Peyer's patch (tissue), 4 donors: Measurements from ENCODE around the gene STARD10. TPM values are rescaled to one million over a fixed set of nuclear protein-coding genes. Genes with fewer than 3 reads are reported as not detected.

Experiments
- DNase-seq, 3 donors: peaks; one replicate each; pipeline ENCODE4 v3.0.0-alpha.2; 2017 to 2019
- H3K27ac ChIP-seq, 4 donors: fragments of 200-600 bp; sonication (generic); one replicate each; pipeline ENCODE4 v1.5.1; 2016 to 2019
- H3K27me3 ChIP-seq, 2 donors: fragments of 200-600 bp; sonication (generic); one replicate each; pipeline ENCODE4 v1.5.1; 2019
- H3K36me3 ChIP-seq, 3 donors: fragments of 200-600 bp; sonication (generic); one replicate each; pipeline ENCODE4 v1.5.1; 2016 to 2019
- H3K4me1 ChIP-seq, 4 donors: fragments of 200-600 bp; sonication (generic); one replicate each; pipeline ENCODE4 v1.5.1; 2016 to 2019
- H3K4me3 ChIP-seq, 4 donors: fragments of 200-600 bp; sonication (generic); 1 replicate in 3 of 4; 2 replicates in 1 of 4; pipeline ENCODE4 v1.5.1; 2016 to 2019; ENCODE audit warnings: mild to moderate bottlenecking in 1 of 4
- H3K9me3 ChIP-seq, 4 donors: fragments of 200-600 bp; sonication (generic); one replicate each; pipeline ENCODE4 v1.5.1; 2016 to 2019; ENCODE audit warnings: mild to moderate bottlenecking in 1 of 4
- POLR2A ChIP-seq, 2 donors: fragments of 450-650 bp; IDR thresholded peaks; one replicate each; pipeline ENCODE4 v1.5.1; 2017; ENCODE audit warnings: antibody characterized with exemption in 2 of 2, mild to moderate bottlenecking in 2 of 2, moderate library complexity in 2 of 2
- total RNA-seq, 4 donors: library from RNA; depleted of rRNA; stranded (reverse); fragments of >200 nt; gene quantifications; one replicate each; pipeline ENCODE4 v1.1.0, GENCODE V29; 2016
- TF ChIP-seq, protein P1 (sequence below), 6 experiments: fragments of 450-650 bp in 4 of 6; fragments of 200-600 bp in 2 of 6; sonication (generic) in 1 of 6; IDR thresholded peaks; one replicate each; pipeline ENCODE4 v1.5.1; 2017 to 2019; ENCODE audit warnings: antibody characterized with exemption in 6 of 6, mild to moderate bottlenecking in 3 of 6, moderate library complexity in 1 of 6

The STARD10 gene
- total RNA-seq, 4 donors from 2014 or later = 118 to 187 (median 168) TPM

- peak in 1 of 3 donors; percentile 43 for DNase-seq
- Histone ChIP-seq H3K9me3 (no peaks in the 10 kb centered on the region), H3K36me3 (peaks cover 0 to 13% (median 0%) of the 10 kb centered on the region in 3 donors), H3K27ac (no peak overlapping the region), H3K4me1 (peaks cover 3 to 27% (median 16%) of the 10 kb centered on the region in 4 donors), H3K4me3 (no peak overlapping the region), H3K27me3 (no peaks in the 10 kb centered on the region)
- no peak for TF ChIP-seq POLR2A (IDR thresholded peaks at IDR 0.05)
- TF ChIP-seq, protein P1, sequence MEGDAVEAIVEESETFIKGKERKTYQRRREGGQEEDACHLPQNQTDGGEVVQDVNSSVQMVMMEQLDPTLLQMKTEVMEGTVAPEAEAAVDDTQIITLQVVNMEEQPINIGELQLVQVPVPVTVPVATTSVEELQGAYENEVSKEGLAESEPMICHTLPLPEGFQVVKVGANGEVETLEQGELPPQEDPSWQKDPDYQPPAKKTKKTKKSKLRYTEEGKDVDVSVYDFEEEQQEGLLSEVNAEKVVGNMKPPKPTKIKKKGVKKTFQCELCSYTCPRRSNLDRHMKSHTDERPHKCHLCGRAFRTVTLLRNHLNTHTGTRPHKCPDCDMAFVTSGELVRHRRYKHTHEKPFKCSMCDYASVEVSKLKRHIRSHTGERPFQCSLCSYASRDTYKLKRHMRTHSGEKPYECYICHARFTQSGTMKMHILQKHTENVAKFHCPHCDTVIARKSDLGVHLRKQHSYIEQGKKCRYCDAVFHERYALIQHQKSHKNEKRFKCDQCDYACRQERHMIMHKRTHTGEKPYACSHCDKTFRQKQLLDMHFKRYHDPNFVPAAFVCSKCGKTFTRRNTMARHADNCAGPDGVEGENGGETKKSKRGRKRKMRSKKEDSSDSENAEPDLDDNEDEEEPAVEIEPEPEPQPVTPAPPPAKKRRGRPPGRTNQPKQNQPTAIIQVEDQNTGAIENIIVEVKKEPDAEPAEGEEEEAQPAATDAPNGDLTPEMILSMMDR (IDR thresholded peaks at IDR 0.05) = no peak
Measured at GRCh38 chr11:72824811-72825505, 31.1 kb upstream of the STARD10 start.

DNA sequence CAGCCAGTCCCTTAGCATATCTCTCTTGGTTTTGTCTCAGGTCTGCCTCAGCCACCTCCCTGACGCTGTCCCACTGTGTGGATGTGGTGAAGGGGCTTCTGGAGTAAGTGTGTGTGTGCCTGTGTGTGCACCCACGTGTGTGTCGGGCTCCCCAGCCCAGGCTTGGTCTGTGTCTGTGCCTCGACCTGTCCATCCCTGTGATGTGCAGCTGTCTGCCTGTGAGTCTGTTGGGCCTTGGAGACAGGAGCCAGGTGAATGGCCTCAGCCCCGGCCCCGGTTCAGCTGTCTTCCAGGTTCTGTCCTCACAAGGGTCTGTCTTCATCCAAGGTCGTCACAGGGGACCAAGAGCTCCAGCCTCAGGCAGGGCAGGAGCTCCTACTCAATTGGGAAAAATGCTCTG, 30.2 kb upstream of the STARD10 start:
- Histone ChIP-seq H3K27ac (no peak overlapping the region), H3K27me3 (no peaks in the 10 kb centered on the region), H3K9me3 (no peaks in the 10 kb centered on the region), H3K4me1 (peaks cover 3 to 27% (median 16%) of the 10 kb centered on the region in 4 donors), H3K36me3 (peaks cover 0 to 19% (median 0%) of the 10 kb centered on the region in 3 donors), H3K4me3 (no peak overlapping the region)
- DNase-seq = peak in 1 of 3 donors; percentile 44
- no peak for TF ChIP-seq POLR2A (IDR thresholded peaks at IDR 0.05)
- TF ChIP-seq, protein P1 (IDR thresholded peaks at IDR 0.05) = no peak

DNA sequence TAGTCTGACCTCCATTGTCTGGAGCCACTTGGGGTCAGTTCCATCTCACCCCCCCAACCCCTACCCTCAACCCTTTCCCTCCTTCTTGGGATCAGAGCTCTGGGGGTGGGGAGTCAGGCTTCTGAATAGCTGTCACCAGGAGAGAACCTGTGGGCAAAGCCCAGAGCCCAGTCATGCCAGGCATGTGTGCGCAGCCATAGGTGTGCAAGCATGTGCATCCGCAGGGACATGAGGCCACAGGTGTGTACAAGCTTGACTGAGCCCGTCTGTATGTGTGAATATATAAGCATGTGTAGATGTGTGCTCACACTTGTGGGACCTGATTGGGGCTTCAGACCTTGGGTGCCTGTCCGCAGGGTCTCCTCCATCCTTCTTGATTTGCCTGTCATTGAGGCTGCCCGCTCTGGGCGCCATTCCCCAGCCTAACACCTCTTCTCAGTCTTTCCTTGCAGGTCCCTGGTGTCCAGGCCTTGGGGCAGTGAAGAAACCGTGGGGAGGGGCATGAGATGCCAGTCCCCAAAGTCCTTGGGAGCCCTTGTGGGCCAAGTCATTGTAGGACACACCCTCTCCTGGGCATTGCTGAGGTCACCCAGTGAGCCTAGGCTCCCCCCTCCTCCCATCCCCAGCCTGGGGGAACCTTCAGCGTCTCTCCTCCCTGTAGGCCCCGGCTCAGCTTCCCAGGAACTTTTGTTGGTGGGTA, 29.4 kb upstream of the STARD10 start:
- Histone ChIP-seq H3K27ac (peak overlapping the region in 3 of 4 donors; percentile 2 to 80 (median 66)), H3K4me1 (peaks cover 0 to 21% (median 14%) of the 10 kb centered on the region in 4 donors), H3K27me3 (no peaks in the 10 kb centered on the region), H3K36me3 (peaks cover 0 to 24% (median 0%) of the 10 kb centered on the region in 3 donors), H3K9me3 (no peaks in the 10 kb centered on the region), H3K4me3 (no peak overlapping the region)
- no peak for TF ChIP-seq POLR2A (IDR thresholded peaks at IDR 0.05)
- TF ChIP-seq, protein P1 (IDR thresholded peaks at IDR 0.05) = no peak
- no peak for DNase-seq

DNA sequence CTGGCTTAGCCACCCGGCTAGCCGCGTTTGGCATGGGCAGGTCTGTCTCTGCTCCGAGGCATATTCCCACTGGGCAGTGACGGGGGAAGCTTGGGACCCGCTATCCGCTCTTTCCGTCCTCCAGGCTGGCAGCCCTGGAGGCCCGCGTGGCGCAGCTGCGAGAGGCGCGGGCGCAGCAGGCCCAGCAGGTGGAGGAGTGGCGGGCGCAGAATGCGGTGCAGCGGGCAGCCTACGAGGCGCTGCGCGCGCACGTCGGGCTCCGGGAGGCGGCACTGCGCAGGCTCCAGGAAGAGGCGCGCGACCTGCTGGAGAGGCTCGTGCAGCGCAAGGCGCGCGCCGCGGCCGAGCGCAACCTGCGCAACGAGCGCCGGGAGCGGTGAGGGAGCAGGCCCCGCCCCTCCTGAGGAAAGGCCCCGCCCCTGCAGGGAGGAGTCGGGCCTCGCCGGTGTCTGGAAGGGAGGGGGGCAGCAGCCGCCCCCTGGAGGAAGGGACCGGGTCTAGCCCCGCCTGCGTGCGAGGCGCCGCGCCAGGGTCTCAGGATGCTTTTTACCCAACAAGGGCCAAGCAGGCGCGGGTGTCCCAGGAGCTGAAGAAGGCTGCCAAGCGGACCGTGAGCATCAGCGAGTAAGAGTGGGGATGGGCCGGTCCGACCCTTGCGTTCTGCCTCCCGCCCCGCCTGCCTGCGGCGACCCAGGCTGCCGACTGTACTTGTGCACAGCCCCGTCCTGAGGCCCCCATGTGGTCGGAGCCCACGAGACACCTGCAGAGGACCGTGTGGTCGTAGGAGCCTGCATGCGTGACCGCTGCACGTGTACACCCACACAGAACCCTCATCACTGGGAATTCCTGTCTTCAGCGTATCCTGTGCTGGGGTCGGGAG, 28.3 kb upstream of the STARD10 start:
- H3K27me3 ChIP-seq = no peaks in the 10 kb centered on the region
- peaks cover 0 to 28% (median 0%) of the 10 kb centered on the region in 3 donors for H3K36me3 ChIP-seq
- peaks cover 0 to 20% (median 5%) of the 10 kb centered on the region in 4 donors for H3K4me1 ChIP-seq
- no peaks in the 10 kb centered on the region for H3K9me3 ChIP-seq
- DNase-seq = peak; percentile 84 to 94 (median 93)
- peak overlapping the region; percentile 21 to 80 (median 54) for H3K27ac ChIP-seq
- TF ChIP-seq, protein P1 (IDR thresholded peaks at IDR 0.05) = peak in 4 of 6 experiments; percentile 16 to 70 (median 63)
- TF ChIP-seq POLR2A (IDR thresholded peaks at IDR 0.05) = peak; percentile 24 to 48
- peak overlapping the region; percentile 27 to 49 (median 42) for H3K4me3 ChIP-seq
